GM19455 (cell line): ENCODE results near the gene BPIFB1.

Experiments
- ATAC-seq: cut with Tn5 transposase; IDR thresholded peaks from one replicate; pipeline ENCODE4 v1.9.1; 2021; ENCODE audit not compliant: unreplicated experiment

BPIFB1 gene

DNA sequence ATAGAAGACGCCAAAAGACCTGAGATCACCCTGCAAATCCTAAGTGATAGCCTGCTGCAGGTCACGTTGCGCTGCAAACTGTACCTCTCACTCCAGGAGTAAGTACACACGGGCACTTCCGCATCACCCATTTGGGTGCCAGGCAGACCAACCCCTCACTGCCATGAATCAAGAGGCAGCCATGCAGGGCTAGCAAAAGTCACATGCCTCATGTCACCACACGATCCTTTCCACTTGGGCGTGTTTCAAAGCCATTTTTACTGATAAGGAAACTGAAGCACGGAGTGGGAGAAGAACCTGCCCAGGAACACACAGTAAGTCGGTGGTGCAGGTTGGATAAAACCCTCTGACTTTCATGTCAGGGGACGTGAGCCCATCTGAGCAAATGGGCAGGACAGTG lies 37.0 kb downstream of the BPIFB1 start:
- no peak for ATAC-seq

DNA sequence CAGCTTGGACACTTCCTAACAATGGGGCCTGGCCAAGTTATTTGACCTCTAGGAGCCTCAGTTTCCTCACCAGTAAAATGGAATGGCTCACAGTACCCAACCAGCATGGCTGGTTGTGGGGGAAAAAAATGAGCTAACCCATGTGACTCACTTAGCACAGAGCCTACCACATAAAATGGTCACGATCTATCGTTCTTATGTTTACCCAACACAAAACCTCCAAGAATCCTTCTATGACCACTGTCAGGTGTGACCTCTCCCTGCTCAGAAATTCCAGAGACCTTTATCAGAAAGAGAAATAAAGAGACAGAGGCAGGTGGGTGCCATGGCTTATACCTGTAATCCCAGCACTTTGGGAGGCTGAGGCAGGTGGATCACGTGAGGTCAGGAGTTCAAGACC lies 39.4 kb downstream of the BPIFB1 start:
- ATAC-seq, result no peak

DNA sequence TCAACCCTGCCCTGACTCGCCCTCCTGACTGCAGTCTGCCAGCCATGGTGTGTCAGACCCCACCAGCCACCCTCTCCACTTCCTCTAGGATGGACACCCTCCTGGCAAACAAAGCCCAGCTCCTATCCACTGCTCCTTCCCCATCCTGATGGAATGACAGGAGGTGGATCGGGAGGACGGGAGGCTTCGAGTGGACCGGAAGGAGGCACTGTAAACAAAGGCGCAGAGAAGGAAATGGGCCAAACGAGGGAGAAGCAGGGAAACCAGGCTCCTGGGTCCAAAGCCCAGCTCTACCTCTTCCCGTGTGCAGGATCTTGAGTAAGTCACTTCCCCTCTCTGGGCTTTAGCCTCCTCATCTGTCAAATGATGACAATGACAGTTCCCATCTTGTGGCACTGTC lies 40.2 kb downstream of the BPIFB1 start:
- no peak for ATAC-seq

DNA sequence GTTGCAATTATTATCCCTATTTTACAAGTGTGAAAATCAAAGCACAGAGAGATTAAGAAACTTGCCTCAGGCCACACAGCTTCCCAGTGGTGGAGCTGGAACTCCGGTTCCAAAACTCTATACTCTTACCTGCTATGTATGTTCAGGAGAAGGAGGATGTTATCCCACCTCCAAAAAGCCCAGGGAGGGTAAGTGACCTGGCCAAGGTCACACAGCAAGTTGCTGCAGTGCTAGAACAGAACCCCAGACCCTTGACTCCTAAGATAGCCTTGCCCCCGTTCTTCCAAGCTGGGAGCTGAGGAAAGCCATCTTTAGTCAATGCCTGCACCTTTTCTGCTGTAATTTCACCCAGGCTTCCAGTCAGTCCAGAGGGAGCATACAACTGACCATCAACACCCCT lies 42.3 kb downstream of the BPIFB1 start:
- ATAC-seq, result no peak

DNA sequence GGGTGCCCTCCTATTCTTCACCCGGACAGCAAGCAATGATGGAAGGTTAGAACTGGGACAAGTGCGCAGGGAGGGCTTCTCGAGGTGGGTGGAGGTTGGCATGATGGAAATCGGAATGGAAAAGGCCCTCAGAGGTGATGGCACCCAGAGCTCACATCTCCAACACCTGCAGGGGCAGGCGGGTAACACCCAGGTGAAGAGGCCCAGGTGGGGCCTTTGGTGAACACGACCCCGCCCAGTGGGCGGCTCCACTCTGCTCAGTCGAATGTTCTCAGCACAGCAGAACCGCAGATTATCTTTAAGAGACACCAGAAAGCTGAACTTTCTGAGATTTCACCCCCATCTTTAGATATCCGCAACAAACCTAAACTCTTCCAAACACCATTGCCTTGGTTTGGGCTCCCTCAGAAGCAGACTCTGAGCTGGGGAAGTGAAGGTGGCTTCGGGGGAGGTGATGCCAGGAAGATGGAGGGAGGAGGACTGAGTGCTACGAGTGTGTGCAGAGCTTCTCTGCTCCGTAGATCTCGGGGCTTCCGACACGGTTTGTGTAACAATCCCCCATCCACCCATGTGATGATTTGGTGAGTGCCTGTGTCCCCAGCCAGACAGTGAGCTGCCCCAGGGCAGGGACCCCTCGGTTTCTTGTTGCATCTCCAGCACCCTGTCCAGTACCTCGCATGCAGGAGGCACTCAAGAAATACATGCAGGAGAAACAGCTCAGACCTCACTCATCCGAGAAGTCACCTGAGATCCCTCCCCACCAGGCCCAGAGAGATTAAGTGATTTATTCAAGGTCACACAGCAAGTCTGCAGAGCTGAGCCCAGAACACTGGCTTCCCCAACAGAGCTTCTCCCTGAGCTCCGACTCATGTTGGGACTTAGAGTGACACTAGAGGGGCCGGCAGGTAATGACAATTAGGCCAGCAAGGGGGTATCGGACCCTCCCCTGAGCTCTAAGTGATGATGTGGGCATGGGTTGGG lies 45.4 kb downstream of the BPIFB1 start:
- no peak for ATAC-seq

DNA sequence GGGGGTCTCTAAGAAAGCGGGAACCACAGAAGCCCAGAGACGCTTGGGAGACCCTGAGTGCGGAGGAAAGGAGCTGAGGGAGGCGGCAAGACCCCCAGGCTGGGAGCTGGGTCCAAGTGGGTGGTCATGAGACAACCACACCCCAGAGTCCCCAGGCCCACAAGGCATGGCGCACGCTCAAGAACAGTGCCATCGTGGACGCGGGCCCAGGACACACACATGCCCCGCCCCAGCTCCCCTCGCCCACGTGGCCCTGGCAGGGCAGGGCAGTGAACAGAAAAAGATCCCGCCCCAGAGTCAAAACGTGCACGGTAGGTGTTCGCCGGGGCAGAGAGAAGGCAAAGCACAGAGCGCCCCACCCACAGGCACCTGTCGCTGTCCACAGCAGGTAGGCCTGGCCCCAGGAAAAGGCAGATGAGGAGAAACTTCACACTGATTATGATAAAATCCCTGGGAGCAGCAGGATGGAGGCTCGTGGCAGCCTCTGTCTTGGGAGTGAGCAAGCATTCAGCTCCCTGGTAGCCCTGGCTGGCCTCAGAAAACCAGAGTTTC lies 50.0 kb downstream of the BPIFB1 start:
- ATAC-seq, result no peak

GRCh38 chr20:33333616-33334015 lies 50.6 kb downstream of the BPIFB1 start:
- no peak for ATAC-seq

DNA sequence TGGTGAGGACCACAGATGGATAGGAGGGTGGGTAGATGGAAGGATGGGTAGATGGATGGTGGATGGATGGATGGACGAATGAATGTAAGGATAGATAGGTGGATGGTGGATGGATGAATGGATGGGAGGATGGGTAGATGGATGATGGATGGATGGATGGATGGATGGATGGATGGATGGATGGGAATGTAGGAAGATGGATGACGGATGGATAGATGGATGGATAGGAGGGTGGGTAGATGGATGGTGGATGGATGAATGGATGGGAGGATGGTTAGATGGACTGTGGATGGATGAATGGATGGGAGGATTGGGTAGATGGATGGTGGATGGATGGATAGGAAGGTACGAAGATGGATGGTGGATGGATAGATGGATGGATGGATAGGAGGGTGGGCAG lies 51.1 kb downstream of the BPIFB1 start:
- ATAC-seq, result no peak

- no peak for ATAC-seq
Observed at GRCh38 chr20:33336375-33336774, 53.4 kb downstream of the BPIFB1 start.

GRCh38 chr20:33337119-33337518 lies 54.1 kb downstream of the BPIFB1 start:
- ATAC-seq, result no peak

GRCh38 chr20:33337531-33338165 lies 54.6 kb downstream of the BPIFB1 start:
- no peak for ATAC-seq

GRCh38 chr20:33338467-33339258 lies 55.6 kb downstream of the BPIFB1 start:
- ATAC-seq, result no peak

- no peak for ATAC-seq
Observed at GRCh38 chr20:33339515-33340058, 56.6 kb downstream of the BPIFB1 start.

DNA sequence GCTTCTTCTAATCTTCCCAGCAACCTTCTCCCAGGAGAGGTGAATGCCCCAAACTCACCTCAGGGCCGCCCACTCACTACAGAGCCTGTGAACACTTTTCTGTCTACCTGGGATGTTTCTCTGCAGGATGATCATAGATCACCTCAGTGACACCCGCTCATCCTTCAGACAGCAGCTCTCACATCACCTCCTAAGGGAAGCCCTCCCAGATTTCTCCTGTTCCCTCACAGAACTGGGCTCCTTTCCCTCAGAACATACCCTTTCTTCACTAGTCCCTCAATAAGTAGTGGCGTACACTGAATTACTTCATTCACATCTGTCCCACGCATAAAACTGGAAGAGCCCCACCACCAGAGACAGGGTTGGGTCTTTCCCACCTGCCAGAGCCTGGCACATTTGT lies 60.5 kb downstream of the BPIFB1 start:
- ATAC-seq, result no peak

DNA sequence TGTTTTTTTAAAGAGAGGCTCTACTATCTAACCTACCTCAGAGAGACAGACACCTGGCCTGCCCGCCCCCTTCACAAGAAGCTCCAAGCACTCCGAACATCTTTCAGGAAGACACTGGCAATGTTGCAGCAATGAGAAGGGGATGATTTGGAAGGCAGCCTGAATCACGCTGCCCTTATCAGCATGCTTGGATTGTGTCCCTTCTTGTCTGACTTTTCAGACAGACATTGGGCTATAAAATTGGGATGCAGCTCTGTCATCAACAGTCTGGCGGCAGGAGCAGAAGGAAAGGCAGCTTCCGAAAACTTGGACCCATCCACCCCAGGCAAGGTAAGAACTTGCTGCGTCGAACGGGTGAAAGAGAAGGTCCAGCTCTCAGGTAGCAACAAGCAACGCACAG lies 62.3 kb downstream of the BPIFB1 start:
- ATAC-seq, result no peak

- no peak for ATAC-seq
Observed at GRCh38 chr20:33348136-33348937, 65.3 kb downstream of the BPIFB1 start.

DNA sequence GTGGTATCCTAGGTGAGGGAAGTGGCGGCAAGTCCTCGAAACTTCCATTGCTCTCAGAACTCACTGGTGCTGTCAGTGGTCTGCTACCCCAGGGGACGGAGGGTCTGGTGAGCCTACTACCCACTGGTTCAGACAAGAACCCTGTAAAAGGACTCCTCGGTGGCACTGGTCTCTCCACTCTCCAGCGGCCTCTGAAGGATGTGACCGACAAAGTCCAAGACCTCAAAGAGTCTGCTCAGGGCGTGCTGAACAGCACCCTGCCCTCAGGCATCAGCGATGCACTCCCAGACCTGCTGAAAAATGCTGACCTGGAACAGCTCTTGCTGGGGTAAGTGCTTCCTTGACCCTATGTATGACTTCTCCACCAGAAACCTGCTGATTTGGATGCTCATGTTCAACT lies 66.5 kb downstream of the BPIFB1 start:
- ATAC-seq, result no peak

DNA sequence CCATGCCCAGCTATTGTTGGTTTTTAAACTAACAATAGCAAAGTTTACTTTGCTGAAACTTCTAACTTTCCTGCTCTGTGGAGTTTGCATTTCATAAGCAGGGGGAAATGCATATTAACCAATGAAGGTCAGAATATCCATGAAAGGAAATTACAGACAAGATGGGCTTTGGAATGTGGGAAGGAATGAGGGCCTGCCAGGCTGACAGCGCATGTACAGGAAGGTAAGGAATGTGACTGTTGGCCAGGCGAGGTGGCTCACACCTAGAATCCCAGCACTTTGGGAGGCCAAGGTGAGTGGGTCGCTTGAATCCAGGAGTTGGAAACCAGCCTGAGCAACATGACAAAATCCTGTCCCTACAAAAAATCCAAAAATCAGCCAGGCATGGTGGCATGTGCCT lies 68.7 kb downstream of the BPIFB1 start:
- ATAC-seq, result no peak

- no peak for ATAC-seq
Observed at GRCh38 chr20:33352258-33353012, 69.4 kb downstream of the BPIFB1 start.
